Spinal cord (tissue), 10 donors: ENCODE results near the gene PHACTR3. TPM values are rescaled to one million over a fixed set of nuclear protein-coding genes. Genes with fewer than 3 reads are reported as not detected.
A peak's percentile ranks its signal among the peaks of the same experiment; 100 is the strongest.

ENCODE experiments used
- DNase-seq, 6 donors: peaks; one replicate each; pipeline versions ENCODE4 v3.0.0 to v3.0.0-alpha.2; 2013 to 2015; ENCODE audit warnings: low spot score in 6 of 6, low read depth in 4 of 6
- H3K27ac ChIP-seq: one replicate; pipeline ENCODE4 v1.5.1; 2013; ENCODE audit warnings: low read depth, low read length, control low read depth
- H3K27me3 ChIP-seq: one replicate; pipeline ENCODE4 v1.6.1; 2013; ENCODE audit warnings: low read length; ENCODE audit not compliant: control insufficient read depth, insufficient read depth
- H3K36me3 ChIP-seq: one replicate; pipeline ENCODE4 v1.6.1; 2013; ENCODE audit warnings: low read length; ENCODE audit not compliant: control insufficient read depth, insufficient read depth
- H3K4me1 ChIP-seq: one replicate; pipeline ENCODE4 v1.6.1; 2013; ENCODE audit warnings: low read length; ENCODE audit not compliant: control insufficient read depth, insufficient read depth
- H3K4me3 ChIP-seq: one replicate; pipeline ENCODE4 v1.5.1; 2013; ENCODE audit warnings: low read depth, low read length, control low read depth
- H3K9me3 ChIP-seq: one replicate; pipeline ENCODE4 v1.6.1; 2013; ENCODE audit warnings: low read length; ENCODE audit not compliant: control insufficient read depth, insufficient read depth
- WGBS: methylation state at CpG from one replicate; pipeline ENCODE4 v1.1.5; 2013; ENCODE audit warnings: missing lambda C conversion rate; ENCODE audit not compliant: insufficient coverage; 5-methylcytosine and 5-hydroxymethylcytosine counted together
- polyA plus RNA-seq, 2 donors: library from polyadenylated mRNA; unstranded; fragments of 120-200 nt; gene quantifications; one replicate each; pipeline ENCODE4 v1.2.1, GENCODE V29; 2013; ENCODE audit not compliant: insufficient read length in 2 of 2
- total RNA-seq, 2 donors: library from RNA; depleted of rRNA in 1 of 2; stranded (reverse); fragments of 120-200 nt in 1 of 2; fragments of >200 nt in 1 of 2; gene quantifications; one replicate each; pipeline versions ENCODE4 v1.2.3 to v1.2.4, GENCODE V29; 2013 to 2014
- donor health status: healthy.

PHACTR3 gene
- total and polyA plus RNA-seq, 4 donors = 23.5 to 97.8 (median 52.6) TPM

- peaks cover 16% of the 10 kb centered on the region for H3K4me1 ChIP-seq
- WGBS = no CpG with 5 or more reads among the region's 4 CpGs
- no peak overlapping the region for H3K27ac ChIP-seq
These were observed 86.6 kb downstream of the PHACTR3 start for GRCh38 chr20:59690976-59691375.

GRCh38 chr20:59692139-59692538 lies 87.8 kb downstream of the PHACTR3 start:
- no peak overlapping the region for H3K27ac ChIP-seq

More at GRCh38 chr20:59690976-59691375, 86.6 kb downstream of the PHACTR3 start:
- H3K9me3 ChIP-seq = no peaks in the 10 kb centered on the region
- no peak overlapping the region for H3K4me3 ChIP-seq
- no peaks in the 10 kb centered on the region for H3K27me3 ChIP-seq
- H3K36me3 ChIP-seq = no peaks in the 10 kb centered on the region
- DNase-seq = no peak

GRCh38 chr20:59693587-59693986 lies 89.2 kb downstream of the PHACTR3 start:
- Histone ChIP-seq H3K27me3 (no peaks in the 10 kb centered on the region), H3K9me3 (no peaks in the 10 kb centered on the region), H3K4me3 (no peak overlapping the region), H3K27ac (no peak overlapping the region), H3K36me3 (no peaks in the 10 kb centered on the region), H3K4me1 (peaks cover 27% of the 10 kb centered on the region)
- 80% methylated on average over 4 of the region's 4 CpGs for WGBS
- DNase-seq = no peak

More at GRCh38 chr20:59692139-59692538, 87.8 kb downstream of the PHACTR3 start:
- H3K4me3 ChIP-seq = no peak overlapping the region
- H3K9me3 ChIP-seq = no peaks in the 10 kb centered on the region
- H3K36me3 ChIP-seq = no peaks in the 10 kb centered on the region
- H3K27me3 ChIP-seq = no peaks in the 10 kb centered on the region
- no CpG with 5 or more reads among the region's 3 CpGs for WGBS
- DNase-seq = no peak
- H3K4me1 ChIP-seq = peaks cover 27% of the 10 kb centered on the region

- no peak overlapping the region for H3K4me3 ChIP-seq
- no peaks in the 10 kb centered on the region for H3K9me3 ChIP-seq
- no peaks in the 10 kb centered on the region for H3K27me3 ChIP-seq
- DNase-seq = peak in 2 of 6 donors; percentile 15 to 75
- H3K36me3 ChIP-seq = no peaks in the 10 kb centered on the region
- WGBS = 62% methylated on average over 5 of the region's 5 CpGs
- H3K4me1 ChIP-seq = peaks cover 15% of the 10 kb centered on the region
- peak overlapping the region; percentile 8 for H3K27ac ChIP-seq
These were observed 92.1 kb downstream of the PHACTR3 start for GRCh38 chr20:59696476-59696875.

GRCh38 chr20:59697068-59697467 lies 92.7 kb downstream of the PHACTR3 start:
- H3K36me3 ChIP-seq = no peaks in the 10 kb centered on the region
- H3K4me3 ChIP-seq = no peak overlapping the region
- 80% methylated on average over 1 of the region's 4 CpGs for WGBS
- no peaks in the 10 kb centered on the region for H3K9me3 ChIP-seq
- DNase-seq = no peak
- no peaks in the 10 kb centered on the region for H3K27me3 ChIP-seq
- peak overlapping the region; percentile 8 for H3K27ac ChIP-seq
- peaks cover 15% of the 10 kb centered on the region for H3K4me1 ChIP-seq

GRCh38 chr20:59698598-59698997 lies 94.3 kb downstream of the PHACTR3 start:
- no peaks in the 10 kb centered on the region for H3K36me3 ChIP-seq
- DNase-seq = no peak
- H3K4me3 ChIP-seq = no peak overlapping the region
- no CpG with 5 or more reads among the region's 1 CpG for WGBS
- H3K9me3 ChIP-seq = no peaks in the 10 kb centered on the region
- H3K27me3 ChIP-seq = no peaks in the 10 kb centered on the region
- H3K27ac ChIP-seq = no peak overlapping the region
- peaks cover 15% of the 10 kb centered on the region for H3K4me1 ChIP-seq

- DNase-seq = peak in 1 of 6 donors; percentile 56
- H3K9me3 ChIP-seq = no peaks in the 10 kb centered on the region
- WGBS = 100% methylated on average over 2 of the region's 2 CpGs
- no peaks in the 10 kb centered on the region for H3K36me3 ChIP-seq
- no peak overlapping the region for H3K27ac ChIP-seq
- H3K4me3 ChIP-seq = no peak overlapping the region
- no peaks in the 10 kb centered on the region for H3K27me3 ChIP-seq
- peaks cover 9% of the 10 kb centered on the region for H3K4me1 ChIP-seq
These were observed 96.9 kb downstream of the PHACTR3 start for GRCh38 chr20:59701236-59701635.

- DNase-seq = peak in 1 of 6 donors; percentile 13
- no peaks in the 10 kb centered on the region for H3K27me3 ChIP-seq
- H3K36me3 ChIP-seq = no peaks in the 10 kb centered on the region
- no peak overlapping the region for H3K27ac ChIP-seq
- H3K9me3 ChIP-seq = no peaks in the 10 kb centered on the region
- WGBS = no CpG with 5 or more reads among the region's 5 CpGs
- H3K4me1 ChIP-seq = peaks cover 5% of the 10 kb centered on the region
- H3K4me3 ChIP-seq = no peak overlapping the region
These were observed 98.7 kb downstream of the PHACTR3 start for GRCh38 chr20:59703046-59703445.

- peaks cover 5% of the 10 kb centered on the region for H3K4me1 ChIP-seq
- no peak overlapping the region for H3K4me3 ChIP-seq
- no peak overlapping the region for H3K27ac ChIP-seq
- WGBS = 38% methylated on average over 3 of the region's 5 CpGs
- H3K9me3 ChIP-seq = no peaks in the 10 kb centered on the region
- no peaks in the 10 kb centered on the region for H3K27me3 ChIP-seq
- DNase-seq = no peak
- H3K36me3 ChIP-seq = no peaks in the 10 kb centered on the region
These were observed 101.5 kb downstream of the PHACTR3 start for GRCh38 chr20:59705651-59706399.

- Histone ChIP-seq H3K36me3 (no peaks in the 10 kb centered on the region), H3K27me3 (no peaks in the 10 kb centered on the region), H3K27ac (no peak overlapping the region), H3K4me3 (no peak overlapping the region), H3K9me3 (no peaks in the 10 kb centered on the region), H3K4me1 (peaks cover 5% of the 10 kb centered on the region)
- no peak for DNase-seq
- WGBS = no CpG with 5 or more reads among the region's 1 CpG
These were observed 102.0 kb downstream of the PHACTR3 start for GRCh38 chr20:59706400-59706693.
